Body of pancreas (tissue), 4 donors: ENCODE data around the gene LAPTM5. TPM values are rescaled to one million over a fixed set of nuclear protein-coding genes. Genes with fewer than 3 reads are reported as not detected.

ENCODE experiments used
- ATAC-seq: fragments of 150-250 bp; one replicate; pipeline ENCODE4 v1.9.1; 2016
- DNase-seq, 4 donors: peaks; one replicate each; pipeline ENCODE4 v3.0.0-alpha.2; 2019
- H3K27ac ChIP-seq, 4 donors: fragments of 200-600 bp; sonication (generic); 1 replicate in 3 of 4; 2 replicates in 1 of 4; pipeline versions ENCODE4 v1.5.1 to v1.6.1; 2016 to 2019; ENCODE audit warnings: mild to moderate bottlenecking in 1 of 4, mixed read lengths in 1 of 4, moderate library complexity in 1 of 4
- H3K27me3 ChIP-seq, 2 donors: fragments of 200-600 bp; sonication (generic); one replicate each; pipeline ENCODE4 v1.6.0; 2016; ENCODE audit warnings: mild to moderate bottlenecking in 1 of 2
- H3K36me3 ChIP-seq, 2 donors: fragments of 200-600 bp; sonication (generic); replicated peaks in 1 of 2; 2 replicates each; pipeline ENCODE4 v1.5.1; 2016; ENCODE audit warnings: low read depth in 2 of 2; ENCODE audit not compliant: insufficient read depth in 1 of 2
- H3K4me1 ChIP-seq: fragments of 200-600 bp; sonication (generic); one replicate; pipeline ENCODE4 v1.6.0; 2016
- H3K4me3 ChIP-seq, 2 donors: fragments of 200-600 bp; sonication (generic); 1 replicate in 1 of 2; 2 replicates in 1 of 2; pipeline ENCODE4 v1.5.1; 2016 to 2019
- H3K9me3 ChIP-seq, 3 donors: fragments of 200-600 bp; sonication (generic); 1 replicate in 2 of 3; 2 replicates in 1 of 3; pipeline ENCODE4 v1.5.1; 2016
- POLR2A ChIP-seq, 3 donors: fragments of 450-650 bp; IDR thresholded peaks; one replicate each; pipeline ENCODE4 v1.6.1; 2016; ENCODE audit warnings: antibody characterized with exemption in 3 of 3, mild to moderate bottlenecking in 2 of 3
- WGBS, 2 donors: methylation state at CpG; one replicate each; pipeline ENCODE4 v1.1.5; 2017; 5-methylcytosine and 5-hydroxymethylcytosine counted together
- intact Hi-C: fragments of 100-400 bp; cut with DNase I; formaldehyde crosslinking; loops from one replicate; pipeline ENCODE4 v1.15.1; 2023
- total RNA-seq, 2 donors: library from RNA; depleted of rRNA; stranded (reverse); fragments of >200 nt; gene quantifications; one replicate each; pipeline ENCODE4 v1.1.0, GENCODE V29; 2016
- TF ChIP-seq, protein P1 (sequence below), 7 experiments: fragments of 450-650 bp in 4 of 7; fragments of 200-600 bp in 3 of 7; sonication (generic) in 3 of 7; IDR thresholded peaks; one replicate each; pipeline ENCODE4 v1.5.1; 2016 to 2019; ENCODE audit warnings: antibody characterized with exemption in 7 of 7

Gene LAPTM5
- total RNA-seq, 2 donors from 2014 or later = 6.3 to 25.2 TPM

DNA sequence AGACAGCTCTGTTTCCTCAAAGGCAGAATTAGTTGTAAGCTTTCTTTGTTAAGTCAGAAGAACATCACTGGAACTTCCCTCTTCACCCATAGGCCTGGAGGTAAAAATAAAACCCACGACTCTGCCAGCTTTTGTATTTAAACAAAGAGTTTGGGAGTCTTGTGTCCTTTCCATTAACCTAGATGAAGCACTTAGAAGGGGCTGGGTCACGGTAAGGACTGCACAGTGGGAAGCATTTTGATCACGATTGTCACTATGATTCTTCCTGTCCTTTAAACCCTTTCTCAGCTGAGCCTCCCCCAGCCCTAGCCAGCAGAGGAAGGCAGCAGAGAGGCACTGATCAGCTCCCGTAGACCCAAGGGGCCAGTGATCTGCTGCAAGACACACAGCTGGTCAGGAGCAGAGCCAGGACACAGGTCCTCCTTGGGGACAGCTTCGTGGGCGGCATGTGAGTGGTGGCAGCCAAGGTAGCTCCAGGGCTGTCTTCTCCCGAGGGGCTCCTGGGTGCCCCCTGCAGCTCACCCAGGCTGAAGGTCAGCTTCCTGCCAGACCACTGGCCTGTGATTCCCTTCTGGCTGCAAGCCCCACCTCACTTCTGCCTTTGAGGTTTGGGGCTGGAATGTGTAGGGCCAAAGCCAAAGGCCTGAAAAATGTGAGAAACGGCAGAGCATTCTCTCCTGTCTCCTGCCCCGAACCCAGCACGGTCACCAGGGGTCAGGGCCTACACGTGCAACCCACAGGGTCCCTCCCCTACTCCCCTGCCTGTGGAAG, 4.0 kb upstream of the LAPTM5 start:
- intact Hi-C loops = no loop called here
- Histone ChIP-seq H3K4me1 (no peaks in the 10 kb centered on the region), H3K27ac (no peak overlapping the region), H3K4me3 (no peak overlapping the region), H3K36me3 (no peaks in the 10 kb centered on the region), H3K27me3 (no peaks in the 10 kb centered on the region), H3K9me3 (no peaks in the 10 kb centered on the region)
- 51 to 59% methylated on average over 7 to 11 of the region's 11 CpGs for WGBS, 2 donors
- TF ChIP-seq POLR2A (IDR thresholded peaks at IDR 0.05) = no peak
- TF ChIP-seq, protein P1, sequence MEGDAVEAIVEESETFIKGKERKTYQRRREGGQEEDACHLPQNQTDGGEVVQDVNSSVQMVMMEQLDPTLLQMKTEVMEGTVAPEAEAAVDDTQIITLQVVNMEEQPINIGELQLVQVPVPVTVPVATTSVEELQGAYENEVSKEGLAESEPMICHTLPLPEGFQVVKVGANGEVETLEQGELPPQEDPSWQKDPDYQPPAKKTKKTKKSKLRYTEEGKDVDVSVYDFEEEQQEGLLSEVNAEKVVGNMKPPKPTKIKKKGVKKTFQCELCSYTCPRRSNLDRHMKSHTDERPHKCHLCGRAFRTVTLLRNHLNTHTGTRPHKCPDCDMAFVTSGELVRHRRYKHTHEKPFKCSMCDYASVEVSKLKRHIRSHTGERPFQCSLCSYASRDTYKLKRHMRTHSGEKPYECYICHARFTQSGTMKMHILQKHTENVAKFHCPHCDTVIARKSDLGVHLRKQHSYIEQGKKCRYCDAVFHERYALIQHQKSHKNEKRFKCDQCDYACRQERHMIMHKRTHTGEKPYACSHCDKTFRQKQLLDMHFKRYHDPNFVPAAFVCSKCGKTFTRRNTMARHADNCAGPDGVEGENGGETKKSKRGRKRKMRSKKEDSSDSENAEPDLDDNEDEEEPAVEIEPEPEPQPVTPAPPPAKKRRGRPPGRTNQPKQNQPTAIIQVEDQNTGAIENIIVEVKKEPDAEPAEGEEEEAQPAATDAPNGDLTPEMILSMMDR (IDR thresholded peaks at IDR 0.05) = no peak
- DNase-seq = no peak
- no peak for ATAC-seq

DNA sequence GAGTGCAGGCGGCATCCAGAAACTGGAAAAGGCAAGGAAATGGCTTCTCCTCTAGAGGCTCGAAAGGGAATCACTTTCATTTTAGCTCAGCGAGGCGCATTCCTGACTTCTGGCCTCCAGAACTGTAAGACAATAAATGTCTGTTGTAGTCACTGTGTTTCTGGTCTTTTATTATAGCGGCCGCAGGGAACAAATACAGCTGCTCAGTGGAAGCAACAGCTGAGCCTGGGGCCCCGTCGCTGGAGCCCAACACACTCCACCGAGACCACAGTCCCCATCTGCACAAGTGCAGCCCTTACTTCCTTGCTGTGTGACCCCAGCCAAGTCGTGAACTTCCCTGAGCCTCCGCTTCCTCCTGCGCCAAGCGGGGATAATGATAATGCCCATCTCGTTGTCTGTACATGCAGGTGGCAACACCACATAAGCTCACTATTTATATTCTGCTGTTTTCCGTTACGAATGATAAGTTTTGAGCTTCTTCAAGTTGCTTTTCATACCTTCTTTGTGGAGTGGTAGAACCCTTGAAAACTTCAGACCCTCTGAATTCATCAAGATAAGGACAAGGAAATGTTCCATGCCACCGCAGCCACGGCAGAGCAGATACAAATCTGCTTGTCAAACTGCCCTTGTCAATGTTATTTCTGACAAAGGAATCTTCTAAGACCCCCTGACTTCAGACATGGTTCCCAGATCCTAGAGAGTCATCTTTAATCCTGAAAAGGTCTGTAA, 3.2 kb upstream of the LAPTM5 start:
- H3K27me3 ChIP-seq = no peaks in the 10 kb centered on the region
- no peak for TF ChIP-seq POLR2A (IDR thresholded peaks at IDR 0.05)
- TF ChIP-seq, protein P1 (IDR thresholded peaks at IDR 0.05) = no peak
- WGBS, 2 donors = 71 to 85% methylated on average over 18 of the region's 18 CpGs
- no peak overlapping the region for H3K27ac ChIP-seq
- no peaks in the 10 kb centered on the region for H3K36me3 ChIP-seq
- no peak overlapping the region for H3K4me3 ChIP-seq
- no peaks in the 10 kb centered on the region for H3K9me3 ChIP-seq
- DNase-seq (no peak), ATAC-seq (no peak)
- intact Hi-C loops = no loop called here
- H3K4me1 ChIP-seq = no peaks in the 10 kb centered on the region

DNA sequence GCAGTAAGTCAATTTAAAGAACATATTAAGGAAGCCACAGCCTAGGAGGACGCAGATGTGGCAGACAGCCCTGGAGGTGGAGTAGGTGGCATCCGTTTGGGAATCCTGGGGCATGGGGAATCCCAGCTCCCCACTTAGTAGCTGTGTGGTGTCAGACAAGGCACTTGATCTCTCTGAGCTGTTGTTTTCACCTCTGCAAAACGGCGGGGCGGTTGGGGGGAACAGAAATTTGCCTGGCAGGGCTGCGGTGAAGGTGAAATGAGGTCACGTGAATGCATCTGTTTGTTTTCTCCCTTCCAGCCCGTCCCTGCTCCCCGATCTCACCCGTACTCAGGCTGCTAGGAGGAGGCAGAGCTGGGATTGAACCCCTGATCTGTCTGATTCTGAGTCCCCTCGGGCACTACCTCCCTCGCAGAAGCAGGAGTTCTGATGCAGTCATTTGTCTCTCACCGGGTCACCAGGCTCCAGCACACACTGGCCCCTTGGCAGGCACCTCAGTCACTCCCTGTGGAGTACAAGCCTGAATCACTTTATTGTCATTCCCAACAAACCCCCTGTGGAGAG, 2.2 kb upstream of the LAPTM5 start:
- intact Hi-C loops = no loop called here
- Histone ChIP-seq H3K4me3 (no peak overlapping the region), H3K27ac (no peak overlapping the region), H3K9me3 (no peaks in the 10 kb centered on the region), H3K27me3 (no peaks in the 10 kb centered on the region), H3K4me1 (no peaks in the 10 kb centered on the region), H3K36me3 (no peaks in the 10 kb centered on the region)
- 67 to 78% methylated on average over 12 to 13 of the region's 13 CpGs for WGBS, 2 donors
- ATAC-seq = no peak
- TF ChIP-seq, protein P1 (IDR thresholded peaks at IDR 0.05) = no peak
- no peak for TF ChIP-seq POLR2A (IDR thresholded peaks at IDR 0.05)
- DNase-seq = no peak

DNA sequence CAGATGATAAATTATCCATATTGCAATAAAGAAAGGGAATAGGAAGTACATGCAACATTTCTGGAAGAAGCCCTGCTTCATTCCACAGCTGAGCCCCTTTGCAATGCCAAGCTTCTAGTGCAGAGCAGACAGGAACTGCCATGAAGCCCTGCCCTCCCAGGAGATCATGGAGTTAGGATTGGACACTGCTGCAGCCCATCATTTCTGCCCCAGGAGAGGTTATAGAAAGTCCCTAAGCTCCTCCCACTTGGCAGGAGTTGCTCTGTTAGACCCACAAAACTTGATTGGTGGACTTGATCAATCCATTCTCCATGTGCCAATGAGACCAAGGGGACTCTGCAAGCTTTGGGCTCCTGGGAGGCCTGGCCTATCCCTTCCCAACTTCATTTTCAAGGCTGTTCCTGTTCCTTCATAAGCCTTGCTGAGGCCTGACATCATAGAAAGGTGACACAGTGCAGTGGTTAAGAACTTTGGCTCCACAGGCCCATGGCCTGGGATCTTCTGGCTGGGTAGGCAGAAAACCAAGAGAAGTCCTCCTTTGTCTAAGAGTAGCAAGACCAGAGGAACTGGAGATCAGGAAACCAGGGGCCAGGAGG, 1.3 kb upstream of the LAPTM5 start:
- no peaks in the 10 kb centered on the region for H3K36me3 ChIP-seq
- DNase-seq = no peak
- no peak for ATAC-seq
- TF ChIP-seq, protein P1 (IDR thresholded peaks at IDR 0.05) = no peak
- TF ChIP-seq POLR2A (IDR thresholded peaks at IDR 0.05) = no peak
- H3K27ac ChIP-seq = no peak overlapping the region
- intact Hi-C loops = no loop called here
- no peak overlapping the region for H3K4me3 ChIP-seq
- H3K27me3 ChIP-seq = no peaks in the 10 kb centered on the region
- no peaks in the 10 kb centered on the region for H3K9me3 ChIP-seq
- no peaks in the 10 kb centered on the region for H3K4me1 ChIP-seq
